NT2/D1 (cell line): Measurements from ENCODE around the gene POU2F3.
"Not testable (repeated sequence)": the region's sequence is repeated elsewhere in the genome, so short reads cannot be mapped to it uniquely, and the experiment has no call there.

Experiments used
- DNase-seq: peaks from one replicate; pipeline ENCODE4 v3.0.0-alpha.2; 2011; ENCODE audit warnings: low read depth, low spot score
- H3K27me3 ChIP-seq: 2 replicates; pipeline ENCODE4 v1.6.0; 2011; ENCODE audit warnings: mild to moderate bottlenecking; ENCODE audit not compliant: insufficient read length, insufficient read depth
- H3K36me3 ChIP-seq: 2 replicates; pipeline ENCODE4 v1.6.1; 2011; ENCODE audit warnings: mild to moderate bottlenecking, low read length, mixed read lengths; ENCODE audit not compliant: insufficient read depth, insufficient read length
- H3K4me1 ChIP-seq: 2 replicates; pipeline ENCODE4 v1.5.1; 2011; ENCODE audit not compliant: insufficient read depth, insufficient read length
- H3K4me3 ChIP-seq: 2 replicates; pipeline ENCODE4 v1.5.1; 2011; ENCODE audit warnings: low read depth; ENCODE audit not compliant: insufficient read length
- H3K9ac ChIP-seq: 2 replicates; pipeline ENCODE4 v1.6.0; 2011; ENCODE audit warnings: low read depth; ENCODE audit not compliant: insufficient read length
- H3K9me3 ChIP-seq: 2 replicates; pipeline ENCODE4 v1.5.1; 2011; ENCODE audit warnings: mild to moderate bottlenecking, low read length; ENCODE audit not compliant: insufficient read depth
- SUZ12 ChIP-seq: IDR thresholded peaks from 2 replicates; pipeline ENCODE4 v1.6.1; 2011; ENCODE audit not compliant: insufficient read length, insufficient read depth; ENCODE audit errors: extremely low read depth
- YY1 ChIP-seq: IDR thresholded peaks from 2 replicates; pipeline ENCODE4 v1.6.1; 2011; ENCODE audit not compliant: insufficient read length, insufficient read depth
- ZNF274 ChIP-seq: IDR thresholded peaks from 2 replicates; pipeline ENCODE4 v1.6.1; 2011; ENCODE audit warnings: mild to moderate bottlenecking, low read depth, low read length

The POU2F3 gene

DNA sequence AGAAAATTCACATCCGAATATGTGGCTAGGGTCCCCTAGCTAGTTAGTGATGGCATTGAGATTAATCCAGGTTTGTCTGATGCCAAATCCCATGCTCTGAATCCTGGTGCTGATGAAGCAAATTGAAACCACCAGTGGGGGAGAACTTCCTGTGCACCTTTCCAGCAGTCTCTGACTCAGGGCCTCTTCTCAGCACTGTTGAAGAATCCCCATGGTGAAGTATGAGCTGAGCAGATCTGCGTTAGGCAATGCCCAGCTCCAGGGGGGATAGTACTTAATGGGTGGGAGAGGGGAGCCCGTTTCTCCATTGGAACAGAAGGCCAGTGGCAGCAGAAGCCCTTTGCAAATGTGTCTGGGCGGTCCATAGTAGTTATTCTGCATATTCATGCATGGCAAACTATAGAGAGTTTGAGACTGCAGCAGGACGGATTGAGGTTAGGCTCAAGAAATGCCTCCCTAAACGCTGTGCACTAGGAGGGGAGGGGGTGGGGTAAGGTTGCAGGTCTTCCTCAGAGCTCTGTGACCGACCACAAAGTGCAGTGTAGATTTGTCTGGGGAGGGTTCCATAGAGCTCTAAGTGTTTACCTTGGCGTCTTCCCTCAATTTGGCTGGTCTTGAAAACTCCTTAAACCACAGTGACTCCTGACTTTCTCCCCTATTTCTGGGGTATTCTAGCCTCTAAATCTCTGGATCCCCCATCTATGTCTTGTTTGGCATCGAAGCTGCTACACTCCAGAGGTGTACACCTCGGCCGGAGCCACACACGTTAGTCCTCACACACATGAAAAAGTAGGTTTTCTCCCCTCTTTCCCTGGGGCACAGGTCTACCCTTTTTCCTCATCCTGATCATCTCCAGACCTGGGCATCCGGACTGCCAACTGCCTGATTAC is 4.8 kb downstream of the POU2F3 start:
- no peak overlapping the region for H3K9ac ChIP-seq
- peaks cover 19% of the 10 kb centered on the region for H3K27me3 ChIP-seq
- no peaks in the 10 kb centered on the region for H3K9me3 ChIP-seq
- no peaks in the 10 kb centered on the region for H3K36me3 ChIP-seq
- H3K4me3 ChIP-seq, result no peak overlapping the region
- no peak for DNase-seq
- peaks cover 7% of the 10 kb centered on the region for H3K4me1 ChIP-seq
- TF ChIP-seq YY1 (no peak), ZNF274 (no peak), SUZ12 (no peak)

GRCh38 chr11:120245434-120245833 is 5.5 kb downstream of the POU2F3 start:
- Histone ChIP-seq H3K9ac (no peak overlapping the region), H3K27me3 (peaks cover 18% of the 10 kb centered on the region), H3K4me3 (no peak overlapping the region), H3K36me3 (no peaks in the 10 kb centered on the region), H3K9me3 (no peaks in the 10 kb centered on the region), H3K4me1 (peaks cover 7% of the 10 kb centered on the region)
- no peak for DNase-seq
- TF ChIP-seq YY1, result no peak
- no peak for TF ChIP-seq ZNF274
- TF ChIP-seq SUZ12, result no peak

DNA sequence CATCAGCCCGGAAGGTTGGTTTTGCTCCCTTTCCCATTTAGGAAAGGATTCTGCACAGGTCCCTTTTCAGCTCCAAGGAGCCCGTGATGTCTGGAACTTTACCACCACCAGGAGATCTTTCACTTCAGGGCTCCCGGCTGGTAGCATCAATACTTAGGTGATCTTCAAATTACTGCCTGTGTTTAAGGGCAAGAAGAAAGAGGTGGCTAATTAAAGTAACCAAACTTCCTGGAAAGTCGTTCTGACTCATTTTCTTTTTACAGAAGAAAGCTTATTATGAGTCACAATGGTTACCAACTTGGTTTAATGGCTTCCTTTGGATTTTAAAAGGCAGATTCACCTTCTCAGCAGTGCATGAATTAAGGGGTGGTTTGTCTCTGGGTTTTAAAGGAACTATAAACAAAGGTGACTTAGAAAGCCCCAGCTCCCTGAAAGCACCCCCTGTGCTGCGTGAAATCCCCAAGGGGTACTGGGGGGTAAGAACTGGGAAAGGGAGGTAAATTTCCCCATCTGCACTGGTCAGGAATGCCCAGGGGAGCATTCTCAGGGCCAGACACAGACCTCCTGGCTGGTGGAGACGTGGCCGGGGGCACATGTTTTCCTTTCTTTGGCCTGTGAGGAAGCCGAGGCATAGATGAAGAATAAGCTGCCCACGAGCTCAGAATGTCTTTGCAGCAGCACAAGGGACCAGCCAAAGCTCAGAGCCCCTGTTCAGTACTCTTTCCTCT is 8.8 kb downstream of the POU2F3 start:
- Histone ChIP-seq H3K9me3 (no peaks in the 10 kb centered on the region), H3K27me3 (no peaks in the 10 kb centered on the region), H3K36me3 (no peaks in the 10 kb centered on the region), H3K4me3 (no peak overlapping the region), H3K4me1 (peaks cover 7% of the 10 kb centered on the region), H3K9ac (no peak overlapping the region)
- no peak for TF ChIP-seq YY1
- no peak for TF ChIP-seq ZNF274
- no peak for TF ChIP-seq SUZ12
- DNase-seq, result peak; percentile 47

- Histone ChIP-seq H3K9me3 (no peaks in the 10 kb centered on the region), H3K27me3 (no peaks in the 10 kb centered on the region), H3K4me3 (no peak overlapping the region), H3K36me3 (no peaks in the 10 kb centered on the region), H3K4me1 (peaks cover 7% of the 10 kb centered on the region), H3K9ac (no peak overlapping the region)
- no peak for DNase-seq
- no peak for TF ChIP-seq SUZ12
- TF ChIP-seq ZNF274, result no peak
- no peak for TF ChIP-seq YY1
Observed at GRCh38 chr11:120249279-120250262, 9.6 kb downstream of the POU2F3 start.

- H3K9me3 ChIP-seq, H3K4me3 ChIP-seq, H3K27me3 ChIP-seq, H3K36me3 ChIP-seq, DNase-seq, H3K4me1 ChIP-seq, H3K9ac ChIP-seq: not testable (repeated sequence)
Observed at GRCh38 chr11:120253377-120253776, 13.4 kb downstream of the POU2F3 start.

DNA sequence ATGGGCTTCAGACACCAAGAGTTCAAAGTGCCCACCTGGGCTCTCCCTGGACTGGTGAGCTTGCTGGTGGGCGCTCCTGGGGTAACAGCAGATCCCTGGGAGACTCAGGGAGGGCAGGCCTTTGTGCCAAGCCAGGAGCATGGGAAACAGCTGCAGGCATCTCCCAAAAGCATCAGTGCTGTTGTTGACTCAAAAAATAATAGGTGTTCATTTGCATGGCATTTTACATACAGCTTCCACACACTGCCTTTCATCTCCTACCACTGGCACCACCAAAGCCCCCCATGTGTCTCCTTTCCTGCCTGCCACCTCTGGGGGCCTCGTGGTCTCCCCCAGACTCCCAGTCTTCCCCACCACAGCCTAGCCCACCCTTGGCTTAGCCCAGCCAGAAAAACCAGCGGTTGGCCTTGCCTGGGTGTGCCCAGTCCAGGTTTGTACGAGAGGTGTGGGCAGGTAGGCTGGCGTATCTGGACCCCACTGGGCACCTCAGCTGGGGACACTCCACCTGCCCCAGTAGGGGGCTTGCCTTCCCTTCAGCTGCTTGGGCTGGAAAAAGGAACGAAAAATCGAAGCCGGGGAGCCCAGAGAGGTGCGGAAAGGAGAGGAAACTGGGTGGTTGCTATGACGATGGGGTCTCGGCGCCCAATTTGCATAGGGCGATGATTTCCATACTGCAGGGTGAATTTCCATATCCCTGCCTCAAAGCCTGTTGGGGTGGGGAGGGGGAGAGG is 15.0 kb downstream of the POU2F3 start:
- Histone ChIP-seq H3K9ac (peak overlapping the region; percentile 7), H3K9me3 (no peaks in the 10 kb centered on the region), H3K4me3 (peak overlapping the region; percentile 12), H3K36me3 (no peaks in the 10 kb centered on the region), H3K27me3 (no peaks in the 10 kb centered on the region), H3K4me1 (peaks cover 2% of the 10 kb centered on the region)
- no peak for TF ChIP-seq ZNF274
- TF ChIP-seq YY1, result no peak
- TF ChIP-seq SUZ12, result no peak
- peak; percentile 48 for DNase-seq
